Mucosa of stomach (tissue), 1 donor: Measurements from ENCODE around the gene C16orf92.

ENCODE experiments used
- H3K27me3 ChIP-seq: one replicate; pipeline ENCODE4 v1.7.0; 2013; ENCODE audit warnings: mild to moderate bottlenecking, low read length; ENCODE audit not compliant: control insufficient read depth, insufficient read depth
- H3K36me3 ChIP-seq: one replicate; pipeline ENCODE4 v1.7.0; 2013; ENCODE audit warnings: low read length; ENCODE audit not compliant: control insufficient read depth, insufficient read depth
- H3K4me1 ChIP-seq: one replicate; pipeline ENCODE4 v1.7.0; 2013; ENCODE audit warnings: mild to moderate bottlenecking, low read length; ENCODE audit not compliant: control insufficient read depth, insufficient read depth
- H3K4me3 ChIP-seq: one replicate; pipeline ENCODE4 v1.7.0; 2013; ENCODE audit warnings: low read length
- H3K9ac ChIP-seq: one replicate; pipeline ENCODE4 v1.7.0; 2013; ENCODE audit warnings: mild to moderate bottlenecking, low read length, moderate library complexity
- H3K9me3 ChIP-seq: one replicate; pipeline ENCODE4 v1.7.0; 2013; ENCODE audit warnings: mild to moderate bottlenecking, low read length, moderate library complexity; ENCODE audit not compliant: control insufficient read depth
- donor health status: Pancreatic carcinoma.

The C16orf92 gene

GRCh38 chr16:30063278-30063892 lies 40.4 kb downstream of the C16orf92 start:
- H3K9ac ChIP-seq: peak overlapping the region; percentile 88
- H3K4me1 ChIP-seq: peaks cover 30% of the 10 kb centered on the region
- no peak overlapping the region for H3K4me3 ChIP-seq
- no peaks in the 10 kb centered on the region for H3K27me3 ChIP-seq
- H3K36me3 ChIP-seq: peaks cover 9% of the 10 kb centered on the region
- H3K9me3 ChIP-seq: no peaks in the 10 kb centered on the region

- Histone ChIP-seq H3K36me3 (peaks cover 16% of the 10 kb centered on the region), H3K4me1 (peaks cover 37% of the 10 kb centered on the region), H3K9me3 (no peaks in the 10 kb centered on the region)
These were observed 41.1 kb downstream of the C16orf92 start for GRCh38 chr16:30063893-30064728.

DNA sequence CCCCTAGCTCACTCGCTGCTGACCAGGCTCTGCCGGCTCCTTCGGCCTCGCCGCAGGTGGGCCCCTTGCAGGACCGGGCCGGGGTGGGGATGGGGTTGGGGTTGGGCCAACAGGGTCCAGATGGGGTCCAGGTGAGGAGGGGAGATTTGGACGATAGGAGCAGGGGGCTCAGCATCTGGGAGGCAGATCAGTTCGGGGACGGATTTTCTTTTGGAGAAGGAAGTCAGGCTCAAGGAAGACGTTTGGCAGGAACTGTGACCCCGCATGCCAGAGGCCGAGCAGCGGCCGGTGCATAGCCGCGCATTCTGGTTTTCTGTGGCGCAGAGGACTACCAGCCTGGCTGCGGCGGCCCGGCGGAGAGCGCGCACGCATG lies 41.7 kb downstream of the C16orf92 start:
- H3K27me3 ChIP-seq: no peaks in the 10 kb centered on the region
- peaks cover 43% of the 10 kb centered on the region for H3K4me1 ChIP-seq
- peaks cover 22% of the 10 kb centered on the region for H3K36me3 ChIP-seq
- H3K4me3 ChIP-seq: peak overlapping the region; percentile 82
- H3K9me3 ChIP-seq: no peaks in the 10 kb centered on the region
- H3K9ac ChIP-seq: peak overlapping the region; percentile 88

More at GRCh38 chr16:30063893-30064728, 41.1 kb downstream of the C16orf92 start:
- Histone ChIP-seq H3K4me3 (peak overlapping the region; percentile 82), H3K9ac (peak overlapping the region; percentile 88), H3K27me3 (no peaks in the 10 kb centered on the region)

GRCh38 chr16:30065102-30065942 lies 42.3 kb downstream of the C16orf92 start, which contains the start of gene ALDOA:
TSS of gene ALDOA (plus strand) at chr16:30065760. CDS start at chr16:30066898, 1,138 bp downstream.
- Histone ChIP-seq H3K4me3 (peak within 1 kb of the TSS; percentile 98), H3K27me3 (no peaks in the 10 kb centered on the region), H3K9ac (peak within 1 kb of the TSS; percentile 96), H3K9me3 (no peaks in the 10 kb centered on the region), H3K4me1 (peaks cover 46% of the 10 kb centered on the region), H3K36me3 (peaks cover 28% of the 10 kb centered on the region)

GRCh38 chr16:30065943-30066760 lies 43.2 kb downstream of the C16orf92 start:
- no peaks in the 10 kb centered on the region for H3K9me3 ChIP-seq
- peaks cover 46% of the 10 kb centered on the region for H3K4me1 ChIP-seq
- peak overlapping the region; percentile 98 for H3K4me3 ChIP-seq
- H3K36me3 ChIP-seq: peaks cover 35% of the 10 kb centered on the region
- peak overlapping the region; percentile 96 for H3K9ac ChIP-seq
- no peaks in the 10 kb centered on the region for H3K27me3 ChIP-seq

- no peaks in the 10 kb centered on the region for H3K27me3 ChIP-seq
- H3K4me1 ChIP-seq: peaks cover 46% of the 10 kb centered on the region
- peaks cover 35% of the 10 kb centered on the region for H3K36me3 ChIP-seq
- H3K9me3 ChIP-seq: no peaks in the 10 kb centered on the region
- H3K9ac ChIP-seq: peak overlapping the region; percentile 96
- peak overlapping the region; percentile 98 for H3K4me3 ChIP-seq
These were observed 44.0 kb downstream of the C16orf92 start for GRCh38 chr16:30066761-30067583.

DNA sequence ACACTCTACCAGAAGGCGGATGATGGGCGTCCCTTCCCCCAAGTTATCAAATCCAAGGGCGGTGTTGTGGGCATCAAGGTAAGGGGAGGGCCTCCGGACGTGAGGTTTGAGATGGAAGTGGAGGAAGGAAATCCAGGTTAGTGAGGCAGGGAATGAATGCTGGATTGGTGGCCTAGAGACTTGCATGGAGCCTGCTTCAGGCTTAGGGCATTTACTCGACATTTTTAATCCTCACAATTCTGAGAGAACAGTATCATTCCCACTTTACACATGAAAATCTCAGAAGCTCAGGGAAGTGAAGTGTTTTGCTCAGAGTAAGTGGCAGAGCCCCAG lies 44.6 kb downstream of the C16orf92 start:
- Histone ChIP-seq H3K4me1 (peaks cover 46% of the 10 kb centered on the region), H3K4me3 (peak overlapping the region; percentile 98), H3K27me3 (no peaks in the 10 kb centered on the region), H3K36me3 (peaks cover 35% of the 10 kb centered on the region), H3K9me3 (no peaks in the 10 kb centered on the region), H3K9ac (peak overlapping the region; percentile 96)

DNA sequence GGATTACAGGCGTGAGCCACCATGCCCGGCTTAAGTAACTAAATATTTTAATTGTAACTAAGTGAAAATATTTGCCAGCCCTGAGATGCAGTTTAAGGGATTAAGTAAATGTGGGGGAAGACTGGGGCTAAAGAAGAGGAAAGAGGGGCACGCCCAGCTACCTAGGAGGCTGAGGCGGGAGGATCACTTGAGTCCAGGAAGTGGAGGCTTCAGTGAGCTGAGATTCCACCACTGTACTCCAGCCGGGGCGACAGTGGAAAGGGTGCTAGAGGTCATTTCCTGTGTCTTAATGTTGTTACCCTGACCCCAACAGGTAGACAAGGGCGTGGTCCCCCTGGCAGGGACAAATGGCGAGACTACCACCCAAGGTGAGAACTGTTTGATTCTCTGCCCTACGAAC lies 45.3 kb downstream of the C16orf92 start:
- Histone ChIP-seq H3K9ac (no peak overlapping the region), H3K27me3 (no peaks in the 10 kb centered on the region), H3K9me3 (no peaks in the 10 kb centered on the region), H3K36me3 (peaks cover 35% of the 10 kb centered on the region), H3K4me3 (no peak overlapping the region), H3K4me1 (peaks cover 43% of the 10 kb centered on the region)

DNA sequence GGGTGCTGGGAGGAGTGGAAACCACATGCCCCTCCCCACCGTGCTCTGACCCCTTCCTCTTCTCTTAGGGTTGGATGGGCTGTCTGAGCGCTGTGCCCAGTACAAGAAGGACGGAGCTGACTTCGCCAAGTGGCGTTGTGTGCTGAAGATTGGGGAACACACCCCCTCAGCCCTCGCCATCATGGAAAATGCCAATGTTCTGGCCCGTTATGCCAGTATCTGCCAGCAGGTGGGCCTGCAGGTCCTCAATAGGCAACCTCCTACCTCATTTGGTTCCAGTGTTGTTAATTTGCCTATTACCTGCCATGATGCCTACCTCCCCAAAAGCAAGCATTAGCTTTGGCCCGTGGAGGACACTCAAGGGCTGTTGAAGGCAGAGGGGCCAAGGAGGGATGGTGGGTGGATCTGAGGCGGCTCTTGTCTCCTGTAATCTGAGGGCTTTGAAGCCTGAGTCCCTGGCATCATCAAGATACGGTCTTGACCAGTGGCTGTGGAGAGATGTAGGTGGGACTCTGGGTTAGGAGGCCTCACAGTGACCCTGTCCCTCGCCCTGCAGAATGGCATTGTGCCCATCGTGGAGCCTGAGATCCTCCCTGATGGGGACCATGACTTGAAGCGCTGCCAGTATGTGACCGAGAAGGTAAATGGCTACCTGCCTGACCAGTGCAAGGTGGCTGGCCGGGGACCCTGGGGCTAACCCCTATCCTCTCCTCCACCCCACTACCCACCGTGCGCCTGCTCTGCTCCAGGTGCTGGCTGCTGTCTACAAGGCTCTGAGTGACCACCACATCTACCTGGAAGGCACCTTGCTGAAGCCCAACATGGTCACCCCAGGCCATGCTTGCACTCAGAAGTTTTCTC lies 46.0 kb downstream of the C16orf92 start:
- H3K27me3 ChIP-seq: no peaks in the 10 kb centered on the region
- no peak overlapping the region for H3K9ac ChIP-seq
- peaks cover 35% of the 10 kb centered on the region for H3K36me3 ChIP-seq
- peaks cover 36% of the 10 kb centered on the region for H3K4me1 ChIP-seq
- H3K4me3 ChIP-seq: no peak overlapping the region
- H3K9me3 ChIP-seq: no peaks in the 10 kb centered on the region
